Stimulated activated CD4-positive, alpha-beta T cell treated with anti-CD3 and anti-CD28 coated beads, Interleukin-4, amount 100 ng/mL, for 1 hour (primary cell): ENCODE results near the gene FAM151B.

ENCODE experiments used
- DNase-seq: peaks from one replicate; pipeline ENCODE4 v3.0.0-alpha.2; 2020

The FAM151B gene

DNA sequence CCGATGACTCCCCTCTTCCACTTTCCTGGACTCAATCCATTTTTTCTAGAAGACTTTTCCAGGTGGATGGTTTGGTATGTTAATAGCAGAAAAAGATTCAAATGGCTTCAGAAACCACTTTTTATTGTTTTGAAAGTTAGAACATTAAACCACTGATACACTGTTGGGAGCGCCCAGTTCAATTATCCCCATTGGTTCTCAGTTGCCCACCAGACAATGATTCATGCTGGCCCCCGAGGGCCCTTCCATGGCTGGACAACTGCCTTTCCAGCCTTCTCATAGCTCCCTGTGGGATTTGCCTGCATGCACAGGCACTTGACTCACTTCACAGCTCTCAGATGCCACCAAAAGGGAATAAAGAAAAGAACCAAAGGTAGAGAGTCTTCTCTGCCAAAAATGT is 103.5 kb downstream of the FAM151B start:
- DNase-seq = no peak

DNA sequence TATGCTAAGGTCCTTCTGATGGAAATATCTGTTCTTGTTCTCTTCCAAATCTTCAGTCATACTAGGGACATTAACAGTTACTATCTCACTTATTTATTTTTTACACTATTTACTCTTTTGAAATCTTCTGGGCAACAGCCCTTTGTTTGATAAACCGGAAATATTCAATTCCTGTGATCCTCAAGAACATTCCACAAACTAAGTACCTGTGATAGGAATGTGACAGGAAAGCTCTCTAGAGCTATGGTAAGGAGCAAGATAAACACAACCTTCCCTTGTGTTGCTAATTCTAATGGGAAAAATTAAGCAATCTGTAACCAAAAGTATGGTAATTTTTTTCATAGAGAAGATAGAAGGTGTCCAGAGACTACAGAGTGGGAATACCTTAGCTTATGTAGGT is 104.2 kb downstream of the FAM151B start:
- DNase-seq = no peak
